ENCODE results near the gene TRAPPC13. TPM values are rescaled to one million over a fixed set of nuclear protein-coding genes. Genes with fewer than 3 reads are reported as not detected.

The TRAPPC13 gene
- total RNA-seq, 1 donor: 28.0 TPM

DNA sequence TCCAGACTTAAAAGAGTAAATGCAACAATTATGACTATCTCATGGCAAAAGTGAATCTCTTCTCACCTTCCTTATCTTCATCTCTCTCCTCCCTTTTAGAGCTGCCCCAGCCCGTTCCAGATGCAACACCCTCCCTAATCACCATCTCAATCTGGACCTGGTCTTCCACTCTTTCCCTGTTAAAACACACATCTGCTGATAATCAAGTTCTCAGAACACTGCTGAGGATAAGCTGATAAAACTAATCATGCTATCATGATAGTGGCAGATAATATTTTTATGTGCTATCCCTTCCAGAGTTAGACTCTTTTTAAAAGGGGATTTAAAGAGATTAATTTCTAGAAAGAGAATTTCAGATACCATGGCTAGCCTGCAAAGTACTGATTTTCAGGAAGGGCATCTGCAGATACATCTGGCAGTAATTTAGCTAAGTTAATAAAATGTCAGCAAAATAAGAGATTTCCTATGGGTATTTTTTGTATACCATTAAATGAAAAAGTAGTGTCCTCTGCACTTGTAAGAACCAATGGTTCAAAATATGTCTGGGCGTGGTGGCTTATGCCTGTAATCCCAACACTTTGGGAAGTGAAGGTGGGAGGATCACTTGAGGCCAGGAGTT, 79.9 kb downstream of the TRAPPC13 start:
- TF ChIP-seq, protein P1, sequence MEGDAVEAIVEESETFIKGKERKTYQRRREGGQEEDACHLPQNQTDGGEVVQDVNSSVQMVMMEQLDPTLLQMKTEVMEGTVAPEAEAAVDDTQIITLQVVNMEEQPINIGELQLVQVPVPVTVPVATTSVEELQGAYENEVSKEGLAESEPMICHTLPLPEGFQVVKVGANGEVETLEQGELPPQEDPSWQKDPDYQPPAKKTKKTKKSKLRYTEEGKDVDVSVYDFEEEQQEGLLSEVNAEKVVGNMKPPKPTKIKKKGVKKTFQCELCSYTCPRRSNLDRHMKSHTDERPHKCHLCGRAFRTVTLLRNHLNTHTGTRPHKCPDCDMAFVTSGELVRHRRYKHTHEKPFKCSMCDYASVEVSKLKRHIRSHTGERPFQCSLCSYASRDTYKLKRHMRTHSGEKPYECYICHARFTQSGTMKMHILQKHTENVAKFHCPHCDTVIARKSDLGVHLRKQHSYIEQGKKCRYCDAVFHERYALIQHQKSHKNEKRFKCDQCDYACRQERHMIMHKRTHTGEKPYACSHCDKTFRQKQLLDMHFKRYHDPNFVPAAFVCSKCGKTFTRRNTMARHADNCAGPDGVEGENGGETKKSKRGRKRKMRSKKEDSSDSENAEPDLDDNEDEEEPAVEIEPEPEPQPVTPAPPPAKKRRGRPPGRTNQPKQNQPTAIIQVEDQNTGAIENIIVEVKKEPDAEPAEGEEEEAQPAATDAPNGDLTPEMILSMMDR (IDR thresholded peaks at IDR 0.05; ENCODE audit: insufficient read depth, low read length): no peak
- no peak for DNase-seq (ENCODE audit: low read depth)
- no peak overlapping the region for H3K4me3 ChIP-seq (ENCODE audit: low read depth, low read length)

DNA sequence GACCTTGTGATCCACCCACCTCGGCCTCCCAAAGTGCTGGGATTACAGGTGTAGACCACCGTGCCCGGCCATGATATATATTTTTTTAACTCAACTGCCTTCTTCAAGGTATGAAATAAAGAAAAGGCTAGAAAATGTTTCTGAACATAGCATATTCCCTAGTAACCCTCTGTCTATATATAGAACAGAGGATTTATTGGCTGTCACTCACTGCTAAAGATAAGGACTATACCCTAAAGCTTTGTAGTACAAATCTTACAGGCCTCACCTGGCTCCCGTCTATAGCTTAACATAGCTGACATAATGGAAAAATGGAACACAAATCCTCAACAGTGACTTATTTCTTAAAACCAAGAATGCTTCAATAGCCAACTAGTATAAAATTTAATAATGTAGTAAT, 82.8 kb downstream of the TRAPPC13 start:
- TF ChIP-seq, protein P1 (IDR thresholded peaks at IDR 0.05; ENCODE audit: insufficient read depth, low read length): no peak
- no peak overlapping the region for H3K4me3 ChIP-seq (ENCODE audit: low read depth, low read length)

DNA sequence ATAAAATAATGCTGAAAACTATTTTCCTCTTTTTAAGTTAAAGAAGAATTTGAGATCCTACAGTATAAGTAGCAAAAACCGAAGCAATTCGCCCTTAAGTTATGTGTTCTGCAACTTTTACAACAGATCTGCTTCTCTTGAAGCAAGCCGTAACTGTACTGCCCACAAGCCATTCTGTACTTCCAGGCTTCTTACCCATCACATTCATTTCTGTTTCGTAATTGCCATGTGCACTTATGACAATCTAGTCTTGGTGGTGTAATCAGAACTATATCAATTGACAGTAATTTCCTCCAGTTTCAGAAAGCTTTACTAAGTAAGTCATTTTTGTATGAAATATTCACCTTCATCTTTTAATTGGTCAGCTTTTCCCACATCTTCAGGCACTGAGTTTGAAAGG, 83.3 kb downstream of the TRAPPC13 start:
- DNase-seq (ENCODE audit: low read depth): no peak

More for the DNA sequence above, 82.8 kb downstream of the TRAPPC13 start:
- no peak for DNase-seq (ENCODE audit: low read depth)

More for the DNA sequence above, 83.3 kb downstream of the TRAPPC13 start:
- H3K4me3 ChIP-seq (ENCODE audit: low read depth, low read length): no peak overlapping the region
- TF ChIP-seq, protein P1 (IDR thresholded peaks at IDR 0.05; ENCODE audit: insufficient read depth, low read length): no peak

Small RNAs within 50 kb of the gene (small RNA-seq; reads per million reads assigned to genes)
- not detected for gene RNU6-540P

Other genes with a start within 250 kb of the TRAPPC13 start
- gene ADAMTS6, start 143.1 kb upstream of the TRAPPC13 start, total RNA-seq (ENCODE audit: low replicate concordance): 40.8 and 64.9 TPM in 2 replicates
- gene CENPK, start 61.9 kb upstream of the TRAPPC13 start, total RNA-seq (ENCODE audit: low replicate concordance): 1.4 and 49.6 TPM in 2 replicates
- 35.2 and 81.6 TPM in 2 replicates for gene PPWD1, start 61.7 kb upstream of the TRAPPC13 start, total RNA-seq (ENCODE audit: low replicate concordance)
- gene TRIM23, start 694 bp upstream of the TRAPPC13 start, total RNA-seq (ENCODE audit: low replicate concordance): 16.6 and 21.8 TPM in 2 replicates
- 3.9 and 5.3 TPM in 2 replicates for gene SHLD3, start within 50 bp of the TRAPPC13 start, total RNA-seq (ENCODE audit: low replicate concordance)
- gene SGTB, start 97.1 kb downstream of the TRAPPC13 start, total RNA-seq (ENCODE audit: low replicate concordance): 6.1 and 16.4 TPM in 2 replicates
- gene NLN, start 97.2 kb downstream of the TRAPPC13 start, total RNA-seq (ENCODE audit: low replicate concordance): 26.9 and 30.2 TPM in 2 replicates